Erythroblast (primary cell): Measurements from ENCODE around the gene PLIN4.

Source experiments
- GATA1 ChIP-seq: IDR thresholded peaks from 2 replicates; pipeline ENCODE4 v1.6.1; 2011; ENCODE audit warnings: low read depth, mild to moderate bottlenecking, control low read depth, low read length, moderate library complexity
- POLR2A ChIP-seq: IDR thresholded peaks from 2 replicates; pipeline ENCODE4 v1.6.1; 2011; ENCODE audit warnings: mild to moderate bottlenecking, low read length

DNA sequence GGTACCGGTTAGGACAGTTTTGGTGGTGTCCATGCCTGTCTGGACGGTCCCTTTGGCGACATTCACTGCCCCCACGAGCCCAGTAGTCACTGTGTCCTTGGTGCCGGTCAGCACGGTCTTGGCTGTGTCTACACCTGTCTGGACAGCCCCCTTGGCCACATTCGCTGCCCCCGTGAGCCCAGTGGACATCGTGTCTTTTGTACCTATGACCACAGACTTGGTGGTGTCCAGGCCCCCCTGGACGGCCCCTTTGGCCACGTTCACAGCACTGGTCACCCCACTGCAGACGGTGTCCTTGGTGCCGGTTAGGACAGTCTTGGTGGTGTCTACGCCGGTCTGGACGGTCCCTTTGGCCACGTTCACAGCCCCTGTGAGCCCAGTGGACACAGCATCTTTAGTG lies 6.2 kb downstream of the PLIN4 start:
- no peak for TF ChIP-seq POLR2A
- TF ChIP-seq GATA1 = no peak
